ENCODE data around the gene UCK2. TPM values are rescaled to one million over a fixed set of nuclear protein-coding genes. Genes with fewer than 3 reads are reported as not detected.

UCK2 gene
- total RNA-seq, 1 experiment from 2014 or later, result 88.4 TPM

GRCh38 chr1:165895451-165895871 is 68.0 kb downstream of the UCK2 start:
- H3K4me3 ChIP-seq (replicated peaks in 1 of 2; ENCODE audit: low read depth in 1 of 2, low read length in 2 of 2), result no peak overlapping the region
- H3K4me1 ChIP-seq (ENCODE audit: control insufficient read depth in 1 of 2, insufficient read depth in 2 of 2, low read length in 2 of 2), result peaks cover 0 to 8% of the 10 kb centered on the region in 2 experiments; a peak in 1 of 4 replicates
- no peak overlapping the region for H3K27ac ChIP-seq (ENCODE audit: low read depth, low read length)
- no peak for DNase-seq (ENCODE audit: low read depth, low spot score)
- H3K36me3 ChIP-seq (ENCODE audit: control insufficient read depth in 1 of 2, insufficient read depth in 2 of 2, low read length in 2 of 2), result peaks cover 11 to 35% of the 10 kb centered on the region in 2 experiments; a peak in 3 of 4 replicates
- intact Hi-C loops (cut with micrococcal nuclease), result no loop called here
- no peak for ATAC-seq
- POLR2A ChIA-PET, result no interaction called here
- H3K9ac ChIP-seq (ENCODE audit: low read length), result no peak overlapping the region
- H3K9me2 ChIP-seq (ENCODE audit: insufficient read depth), result no peaks in the 10 kb centered on the region
- CTCF ChIA-PET, result no interaction called here
- no TSS peak for BruUV-seq (replicated peaks)
- H2AFZ ChIP-seq (ENCODE audit: low read depth, low read length, poor library complexity, severe bottlenecking), result no peak overlapping the region
- H4K20me1 ChIP-seq (ENCODE audit: insufficient read depth), result no peaks in the 10 kb centered on the region
- peaks cover 87% of the 10 kb centered on the region for H3K79me2 ChIP-seq (ENCODE audit: insufficient read depth, low read length)
- H3K27me3 ChIP-seq (ENCODE audit: insufficient read depth, low read length), result no peaks in the 10 kb centered on the region
- TF ChIP-seq ZBTB33 (IDR thresholded peaks at IDR 0.05; ENCODE audit: extremely low read depth, insufficient replicate concordance, low read length), result no peak
- no peak for TF ChIP-seq ZNF274 (IDR thresholded peaks at IDR 0.05; ENCODE audit: low read depth, low read length)
- TF ChIP-seq ELF1 (IDR thresholded peaks at IDR 0.05; ENCODE audit: borderline replicate concordance, low read depth), result no peak
- no peak for TF ChIP-seq FOSL1 (IDR thresholded peaks at IDR 0.05; ENCODE audit: low read depth)
- no peak for TF ChIP-seq EGR1 (IDR thresholded peaks at IDR 0.05; ENCODE audit: low read depth)
- no peak for TF ChIP-seq TCF7L2 (IDR thresholded peaks at IDR 0.05; ENCODE audit: borderline replicate concordance, extremely low read depth, insufficient read depth, insufficient read length)
- no peak for TF ChIP-seq CBX3 (IDR thresholded peaks at IDR 0.05; ENCODE audit: low read depth)
- no peak for TF ChIP-seq POLR2AphosphoS5 (IDR thresholded peaks at IDR 0.05; ENCODE audit: low read depth, low read length)
- no peak for TF ChIP-seq SIN3A (IDR thresholded peaks at IDR 0.05; ENCODE audit: low read depth)
- no peak for TF ChIP-seq YY1 (IDR thresholded peaks at IDR 0.05; ENCODE audit: extremely low read depth, insufficient replicate concordance, low read depth, low read length)
- TF ChIP-seq SP1 (IDR thresholded peaks at IDR 0.05; ENCODE audit: low read depth), result no peak
- TF ChIP-seq SRF (IDR thresholded peaks at IDR 0.05; ENCODE audit: low read depth), result no peak
- RAD21 ChIA-PET (ENCODE audit: low non-redundant PET in 1 of 2, low total read pairs in 2 of 2, uncharacterized antibody in 2 of 2, unreplicated experiment in 2 of 2), result no interaction called here
- H3K9me3 ChIP-seq (ENCODE audit: control insufficient read depth in 1 of 2, insufficient read depth in 1 of 2, low read depth in 1 of 2, low read length in 2 of 2), result no peaks in the 10 kb centered on the region
- H3K4me2 ChIP-seq (ENCODE audit: low read length), result no peak overlapping the region

Data from HCT116 (cell line).